Fibroblast of lung (primary cell): ENCODE measurements around the gene IRGQ.

Source experiments
- EZH2 ChIP-seq: IDR thresholded peaks from 2 replicates; pipeline ENCODE4 v1.5.1; 2012; ENCODE audit warnings: low read length, control low read depth, mild to moderate bottlenecking; ENCODE audit errors: missing control alignments
- TF ChIP-seq, protein P1 (sequence below), 2 donors: IDR thresholded peaks in 1 of 2; conservative IDR thresholded peaks in 1 of 2; 1 replicate in 1 of 2; 2 replicates in 1 of 2; pipeline ENCODE4 v1.5.1; 2011 to 2012; ENCODE audit warnings: low read length in 2 of 2, control low read depth in 1 of 2, inconsistent platforms in 1 of 2, low read depth in 1 of 2, mild to moderate bottlenecking in 1 of 2

DNA sequence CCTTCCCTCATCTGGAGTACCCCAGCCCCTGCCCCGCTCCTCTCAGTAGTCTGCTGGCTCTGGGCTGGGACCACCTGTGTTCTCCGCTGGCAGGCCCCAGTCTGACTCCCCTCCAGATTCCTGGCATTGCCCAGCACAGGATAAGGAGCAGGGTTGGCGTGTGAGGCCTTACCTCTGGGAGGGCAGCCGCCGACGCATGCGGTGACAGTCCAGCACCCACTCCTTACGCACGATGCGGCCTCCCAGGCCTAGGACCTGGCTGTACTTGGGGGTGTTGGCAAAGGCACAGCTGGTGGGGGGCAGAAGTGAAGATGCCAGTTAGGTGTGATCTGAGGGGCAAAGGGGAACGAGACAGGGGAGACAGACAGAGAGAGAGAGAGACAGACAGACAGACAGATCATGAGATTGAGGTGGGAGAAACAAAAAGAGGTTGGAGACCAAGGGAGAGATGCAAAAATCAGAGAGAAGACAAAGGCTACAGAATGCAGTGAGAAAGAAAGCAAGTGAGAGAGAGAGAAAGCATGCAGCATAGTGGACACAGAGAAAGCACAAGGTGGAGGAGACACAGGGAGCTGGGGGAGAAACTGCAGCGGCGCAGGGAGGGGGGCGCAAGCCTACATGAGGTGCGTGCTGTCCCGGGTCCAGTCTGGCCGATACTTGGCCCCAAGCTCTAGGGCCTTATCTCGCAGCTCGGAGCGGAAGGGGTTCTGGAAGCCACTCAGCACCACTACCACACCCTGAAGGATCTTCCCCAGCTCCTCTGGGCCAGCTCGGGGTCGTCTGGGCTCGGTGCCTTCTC lies 44.3 kb downstream of the IRGQ start:
- TF ChIP-seq, protein P1, sequence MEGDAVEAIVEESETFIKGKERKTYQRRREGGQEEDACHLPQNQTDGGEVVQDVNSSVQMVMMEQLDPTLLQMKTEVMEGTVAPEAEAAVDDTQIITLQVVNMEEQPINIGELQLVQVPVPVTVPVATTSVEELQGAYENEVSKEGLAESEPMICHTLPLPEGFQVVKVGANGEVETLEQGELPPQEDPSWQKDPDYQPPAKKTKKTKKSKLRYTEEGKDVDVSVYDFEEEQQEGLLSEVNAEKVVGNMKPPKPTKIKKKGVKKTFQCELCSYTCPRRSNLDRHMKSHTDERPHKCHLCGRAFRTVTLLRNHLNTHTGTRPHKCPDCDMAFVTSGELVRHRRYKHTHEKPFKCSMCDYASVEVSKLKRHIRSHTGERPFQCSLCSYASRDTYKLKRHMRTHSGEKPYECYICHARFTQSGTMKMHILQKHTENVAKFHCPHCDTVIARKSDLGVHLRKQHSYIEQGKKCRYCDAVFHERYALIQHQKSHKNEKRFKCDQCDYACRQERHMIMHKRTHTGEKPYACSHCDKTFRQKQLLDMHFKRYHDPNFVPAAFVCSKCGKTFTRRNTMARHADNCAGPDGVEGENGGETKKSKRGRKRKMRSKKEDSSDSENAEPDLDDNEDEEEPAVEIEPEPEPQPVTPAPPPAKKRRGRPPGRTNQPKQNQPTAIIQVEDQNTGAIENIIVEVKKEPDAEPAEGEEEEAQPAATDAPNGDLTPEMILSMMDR (conservative IDR thresholded peaks at IDR 0.05 in 1 of 2, IDR thresholded peaks at IDR 0.05 in 1 of 2; ENCODE audit: low read depth in 1 of 2, low read length in 2 of 2) = no peak
- TF ChIP-seq EZH2 = no peak
